ENCODE measurements around the gene CHP2.
"Not testable (repeated sequence)": the region's sequence is repeated elsewhere in the genome, so short reads cannot be mapped to it uniquely, and the experiment has no call there.

DNA sequence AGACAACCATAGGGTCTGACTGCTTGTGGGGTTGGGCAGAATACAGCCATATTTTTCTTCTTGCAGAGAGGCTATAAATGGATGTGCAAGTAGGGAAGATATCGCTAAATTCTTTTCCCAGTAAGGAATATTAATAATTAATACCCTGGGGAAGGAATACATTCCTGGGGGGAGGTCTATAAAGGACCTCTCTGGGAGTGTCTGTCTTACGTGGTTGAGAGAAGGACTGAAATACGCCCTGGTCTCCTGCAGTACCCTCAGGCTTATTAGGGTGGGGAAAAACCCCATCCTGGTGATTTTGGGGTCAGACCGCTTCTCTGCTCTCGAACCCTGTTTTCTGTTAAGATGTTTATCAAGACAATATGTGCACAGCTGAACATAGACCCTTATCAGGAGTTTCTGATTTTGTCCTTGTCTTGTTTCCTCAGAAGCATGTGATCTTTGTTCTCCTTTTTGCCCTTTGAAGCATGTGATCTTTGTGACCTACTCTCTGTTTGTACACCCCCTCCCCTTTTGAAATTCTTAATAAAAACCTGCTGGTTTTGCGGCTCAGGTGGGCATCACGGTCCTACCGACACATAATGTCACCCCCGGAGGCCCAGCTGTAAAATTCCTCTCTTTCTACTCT, 32.1 kb upstream of the CHP2 start:
- not testable (repeated sequence) for TF ChIP-seq KLF9 (tag by site-specific recombination; IDR thresholded peaks at IDR 0.05; ENCODE audit: low read depth); ZNF23 (tag by site-specific recombination; IDR thresholded peaks at IDR 0.05; ENCODE audit: borderline replicate concordance); ZBTB7A (tag by site-specific recombination; IDR thresholded peaks at IDR 0.05; ENCODE audit: low read depth); ZNF274 (IDR thresholded peaks at IDR 0.05; ENCODE audit: low read length); ZNF274 (tag by site-specific recombination; IDR thresholded peaks at IDR 0.05; ENCODE audit: borderline replicate concordance)
- TF ChIP-seq, protein P1, sequence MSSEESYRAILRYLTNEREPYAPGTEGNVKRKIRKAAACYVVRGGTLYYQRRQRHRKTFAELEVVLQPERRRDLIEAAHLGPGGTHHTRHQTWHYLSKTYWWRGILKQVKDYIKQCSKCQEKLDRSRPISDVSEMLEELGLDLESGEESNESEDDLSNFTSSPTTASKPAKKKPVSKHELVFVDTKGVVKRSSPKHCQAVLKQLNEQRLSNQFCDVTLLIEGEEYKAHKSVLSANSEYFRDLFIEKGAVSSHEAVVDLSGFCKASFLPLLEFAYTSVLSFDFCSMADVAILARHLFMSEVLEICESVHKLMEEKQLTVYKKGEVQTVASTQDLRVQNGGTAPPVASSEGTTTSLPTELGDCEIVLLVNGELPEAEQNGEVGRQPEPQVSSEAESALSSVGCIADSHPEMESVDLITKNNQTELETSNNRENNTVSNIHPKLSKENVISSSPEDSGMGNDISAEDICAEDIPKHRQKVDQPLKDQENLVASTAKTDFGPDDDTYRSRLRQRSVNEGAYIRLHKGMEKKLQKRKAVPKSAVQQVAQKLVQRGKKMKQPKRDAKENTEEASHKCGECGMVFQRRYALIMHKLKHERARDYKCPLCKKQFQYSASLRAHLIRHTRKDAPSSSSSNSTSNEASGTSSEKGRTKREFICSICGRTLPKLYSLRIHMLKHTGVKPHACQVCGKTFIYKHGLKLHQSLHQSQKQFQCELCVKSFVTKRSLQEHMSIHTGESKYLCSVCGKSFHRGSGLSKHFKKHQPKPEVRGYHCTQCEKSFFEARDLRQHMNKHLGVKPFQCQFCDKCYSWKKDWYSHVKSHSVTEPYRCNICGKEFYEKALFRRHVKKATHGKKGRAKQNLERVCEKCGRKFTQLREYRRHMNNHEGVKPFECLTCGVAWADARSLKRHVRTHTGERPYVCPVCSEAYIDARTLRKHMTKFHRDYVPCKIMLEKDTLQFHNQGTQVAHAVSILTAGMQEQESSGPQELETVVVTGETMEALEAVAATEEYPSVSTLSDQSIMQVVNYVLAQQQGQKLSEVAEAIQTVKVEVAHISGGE (tag by site-specific recombination; conservative IDR thresholded peaks at IDR 0.05; ENCODE audit: low read depth) = not testable (repeated sequence)
- TF ChIP-seq, protein P2, sequence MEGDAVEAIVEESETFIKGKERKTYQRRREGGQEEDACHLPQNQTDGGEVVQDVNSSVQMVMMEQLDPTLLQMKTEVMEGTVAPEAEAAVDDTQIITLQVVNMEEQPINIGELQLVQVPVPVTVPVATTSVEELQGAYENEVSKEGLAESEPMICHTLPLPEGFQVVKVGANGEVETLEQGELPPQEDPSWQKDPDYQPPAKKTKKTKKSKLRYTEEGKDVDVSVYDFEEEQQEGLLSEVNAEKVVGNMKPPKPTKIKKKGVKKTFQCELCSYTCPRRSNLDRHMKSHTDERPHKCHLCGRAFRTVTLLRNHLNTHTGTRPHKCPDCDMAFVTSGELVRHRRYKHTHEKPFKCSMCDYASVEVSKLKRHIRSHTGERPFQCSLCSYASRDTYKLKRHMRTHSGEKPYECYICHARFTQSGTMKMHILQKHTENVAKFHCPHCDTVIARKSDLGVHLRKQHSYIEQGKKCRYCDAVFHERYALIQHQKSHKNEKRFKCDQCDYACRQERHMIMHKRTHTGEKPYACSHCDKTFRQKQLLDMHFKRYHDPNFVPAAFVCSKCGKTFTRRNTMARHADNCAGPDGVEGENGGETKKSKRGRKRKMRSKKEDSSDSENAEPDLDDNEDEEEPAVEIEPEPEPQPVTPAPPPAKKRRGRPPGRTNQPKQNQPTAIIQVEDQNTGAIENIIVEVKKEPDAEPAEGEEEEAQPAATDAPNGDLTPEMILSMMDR (tag by site-specific recombination; IDR thresholded peaks at IDR 0.05) = not testable (repeated sequence)

Measured in HEK293 (cell line).